Keratinocyte (primary cell): Measurements from ENCODE around the gene ZMYM2.

Experiments
- EZH2 ChIP-seq: IDR thresholded peaks from one replicate; pipeline ENCODE4 v1.6.1; 2012; ENCODE audit warnings: inconsistent platforms, mild to moderate bottlenecking, low read length, moderate library complexity
- TF ChIP-seq, protein P1 (sequence below), 3 experiments: IDR thresholded peaks in 1 of 3; conservative IDR thresholded peaks in 1 of 3; optimal IDR thresholded peaks in 1 of 3; 2 replicates in 2 of 3; 3 replicates in 1 of 3; pipeline versions ENCODE3 to v1.5.1; 2011; ENCODE audit warnings: low read length in 3 of 3, mild to moderate bottlenecking in 3 of 3, moderate library complexity in 2 of 3, control low read depth in 1 of 3, inconsistent platforms in 1 of 3; ENCODE audit not compliant: insufficient read depth in 2 of 3; ENCODE audit errors: extremely low read depth in 1 of 3

DNA sequence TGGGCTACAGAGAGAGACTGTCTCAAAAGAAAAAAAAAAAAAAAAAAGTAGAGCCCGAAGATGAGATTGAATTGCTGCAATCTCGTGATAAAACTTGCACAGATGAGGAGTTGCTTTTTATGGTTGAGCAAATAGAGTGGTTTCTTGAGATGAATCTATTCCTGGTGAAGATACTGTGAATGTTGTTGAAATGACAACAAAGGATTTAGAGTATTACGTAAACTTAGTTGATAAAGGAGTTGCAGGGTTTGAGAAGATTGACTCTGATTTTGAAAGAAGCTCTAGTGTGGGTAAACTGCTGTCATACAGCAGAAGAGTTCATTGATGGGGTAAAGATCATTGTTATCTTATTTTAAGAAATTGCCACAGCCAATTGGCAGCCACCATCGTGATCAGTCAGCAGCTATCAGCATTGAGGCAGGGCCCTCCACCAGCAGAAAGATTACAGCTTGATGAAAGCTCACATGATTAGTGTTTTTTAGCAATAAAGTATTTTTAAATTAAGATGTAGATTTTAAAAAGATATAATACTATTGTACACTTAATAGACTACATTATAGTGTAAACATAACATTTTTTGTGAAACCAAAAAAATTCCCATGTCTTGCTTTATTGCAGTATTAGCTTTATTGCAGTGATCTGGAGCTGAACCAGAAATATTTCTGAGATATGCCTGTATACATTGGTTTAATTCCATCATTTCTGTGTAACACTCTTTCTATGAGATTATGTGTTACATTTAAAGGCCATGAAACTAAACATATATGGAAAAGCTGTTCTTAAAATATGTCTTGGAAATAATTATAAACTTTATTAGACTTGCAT lies 43.1 kb downstream of the ZMYM2 start:
- no peak for TF ChIP-seq EZH2
- TF ChIP-seq, protein P1, sequence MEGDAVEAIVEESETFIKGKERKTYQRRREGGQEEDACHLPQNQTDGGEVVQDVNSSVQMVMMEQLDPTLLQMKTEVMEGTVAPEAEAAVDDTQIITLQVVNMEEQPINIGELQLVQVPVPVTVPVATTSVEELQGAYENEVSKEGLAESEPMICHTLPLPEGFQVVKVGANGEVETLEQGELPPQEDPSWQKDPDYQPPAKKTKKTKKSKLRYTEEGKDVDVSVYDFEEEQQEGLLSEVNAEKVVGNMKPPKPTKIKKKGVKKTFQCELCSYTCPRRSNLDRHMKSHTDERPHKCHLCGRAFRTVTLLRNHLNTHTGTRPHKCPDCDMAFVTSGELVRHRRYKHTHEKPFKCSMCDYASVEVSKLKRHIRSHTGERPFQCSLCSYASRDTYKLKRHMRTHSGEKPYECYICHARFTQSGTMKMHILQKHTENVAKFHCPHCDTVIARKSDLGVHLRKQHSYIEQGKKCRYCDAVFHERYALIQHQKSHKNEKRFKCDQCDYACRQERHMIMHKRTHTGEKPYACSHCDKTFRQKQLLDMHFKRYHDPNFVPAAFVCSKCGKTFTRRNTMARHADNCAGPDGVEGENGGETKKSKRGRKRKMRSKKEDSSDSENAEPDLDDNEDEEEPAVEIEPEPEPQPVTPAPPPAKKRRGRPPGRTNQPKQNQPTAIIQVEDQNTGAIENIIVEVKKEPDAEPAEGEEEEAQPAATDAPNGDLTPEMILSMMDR (optimal IDR thresholded peaks at IDR 0.05 in 1 of 3, IDR thresholded peaks at IDR 0.05 in 1 of 3, conservative IDR thresholded peaks at IDR 0.05 in 1 of 3; ENCODE audit: extremely low read depth in 1 of 3, insufficient read depth in 2 of 3, low read length in 3 of 3), result no peak
